H1 (cell line): ENCODE data around the gene OR52E8. TPM values are rescaled to one million over a fixed set of nuclear protein-coding genes. Genes with fewer than 3 reads are reported as not detected.

Experiments used
- ASH2L ChIP-seq: fragments of 200-600, 300-600 bp; sonication (generic); IDR thresholded peaks from one replicate; pipeline ENCODE4 v1.7.1; 2017; ENCODE audit warnings: low read length
- ATF3 ChIP-seq: IDR thresholded peaks from 2 replicates; pipeline ENCODE4 v1.6.1; 2011; ENCODE audit warnings: low read depth, mild to moderate bottlenecking, low read length; ENCODE audit not compliant: insufficient read depth
- BACH1 ChIP-seq: IDR thresholded peaks from 2 replicates; pipeline ENCODE4 v1.6.1; 2012; ENCODE audit warnings: low read length, improper control_type of control experiment
- CREB1 ChIP-seq: IDR thresholded peaks from 2 replicates; pipeline ENCODE4 v1.6.1; 2012; ENCODE audit warnings: inconsistent platforms
- CTCF ChIP-seq, 3 experiments: IDR thresholded peaks; 1 replicate in 2 of 3; 2 replicates in 1 of 3; pipeline versions ENCODE4 v1.5.1 to v1.6.1; 2011; ENCODE audit warnings: low read length in 3 of 3, mild to moderate bottlenecking in 3 of 3, inconsistent platforms in 2 of 3, low read depth in 1 of 3, moderate library complexity in 1 of 3; ENCODE audit not compliant: insufficient read depth in 1 of 3; ENCODE audit errors: control extremely low read depth in 1 of 3
- EGR1 ChIP-seq: IDR thresholded peaks from 2 replicates; pipeline ENCODE4 v1.6.1; 2011; ENCODE audit warnings: low read depth, low read length, borderline replicate concordance
- GTF2F1 ChIP-seq: IDR thresholded peaks from 2 replicates; pipeline ENCODE4 v1.6.1; 2012; ENCODE audit warnings: low read depth, low read length, improper control_type of control experiment, borderline replicate concordance
- HDAC6 ChIP-seq: IDR thresholded peaks from one replicate; pipeline ENCODE4 v1.7.1; 2012; ENCODE audit warnings: low read depth, mild to moderate bottlenecking, inconsistent platforms, low read length, moderate library complexity
- KDM5A ChIP-seq: fragments of 200-600 bp; IDR thresholded peaks from 2 replicates; pipeline ENCODE4 v1.7.1; 2012; ENCODE audit warnings: mild to moderate bottlenecking, low read length, inconsistent platforms, mixed read lengths
- MAFK ChIP-seq: IDR thresholded peaks from 2 replicates; pipeline ENCODE4 v1.6.1; 2012; ENCODE audit warnings: low read depth, mild to moderate bottlenecking, improper control_type of control experiment, low read length
- MAX ChIP-seq: IDR thresholded peaks from 2 replicates; pipeline ENCODE4 v1.6.1; 2012; ENCODE audit warnings: inconsistent platforms
- PHF8 ChIP-seq: fragments of 200-600 bp; sonication (generic); conservative IDR thresholded peaks from 2 replicates; pipeline ENCODE4 v1.7.1; 2012; ENCODE audit warnings: low read depth, mild to moderate bottlenecking, inconsistent platforms, low read length, moderate library complexity
- POLR2A ChIP-seq, 2 experiments: IDR thresholded peaks; 1 replicate in 1 of 2; 2 replicates in 1 of 2; pipeline ENCODE4 v1.6.1; 2011; ENCODE audit warnings: low read depth in 2 of 2, low read length in 2 of 2, mild to moderate bottlenecking in 2 of 2; ENCODE audit errors: control extremely low read depth in 1 of 2
- RAD21 ChIP-seq, 2 experiments: IDR thresholded peaks in 1 of 2; conservative IDR thresholded peaks in 1 of 2; 2 replicates each; pipeline ENCODE4 v1.6.1; 2011; ENCODE audit warnings: low read depth in 2 of 2, low read length in 2 of 2, improper control_type of control experiment in 1 of 2, inconsistent platforms in 1 of 2, mild to moderate bottlenecking in 1 of 2, moderate library complexity in 1 of 2
- RBBP5 ChIP-seq: IDR thresholded peaks from 2 replicates; pipeline ENCODE4 v1.7.1; 2012; ENCODE audit warnings: low read depth, mild to moderate bottlenecking, inconsistent platforms, low read length, moderate library complexity, borderline replicate concordance
- SAP30 ChIP-seq: fragments of 300-600 bp; sonication (generic); IDR thresholded peaks from 2 replicates; pipeline ENCODE4 v1.7.1; 2012; ENCODE audit warnings: low read length, moderate library complexity, mild to moderate bottlenecking, inconsistent platforms; ENCODE audit not compliant: insufficient read depth, insufficient replicate concordance
- SIX5 ChIP-seq: IDR thresholded peaks from 2 replicates; pipeline ENCODE4 v1.6.1; 2011; ENCODE audit warnings: mild to moderate bottlenecking, low read depth, low read length
- SP2 ChIP-seq: IDR thresholded peaks from 2 replicates; pipeline ENCODE4 v1.6.1; 2012; ENCODE audit warnings: mild to moderate bottlenecking, low read length, inconsistent platforms
- TAF7 ChIP-seq: optimal IDR thresholded peaks from 2 replicates; pipeline ENCODE3; 2011; ENCODE audit warnings: low read depth, mild to moderate bottlenecking, inconsistent platforms, low read length, moderate library complexity, borderline replicate concordance
- TEAD4 ChIP-seq: IDR thresholded peaks from 2 replicates; pipeline ENCODE4 v1.6.1; 2012; ENCODE audit warnings: low read depth, low read length, inconsistent platforms, mixed read lengths
- USF2 ChIP-seq: IDR thresholded peaks from 2 replicates; pipeline ENCODE4 v1.6.1; 2011; ENCODE audit warnings: low read length, improper control_type of control experiment
- polyA plus RNA-seq, 7 experiments: library from polyadenylated mRNA; depleted of rRNA in 3 of 7; stranded (reverse) in 5 of 7; unstranded in 2 of 7; fragments of >200 nt in 5 of 7; fragments of 200-250 nt in 2 of 7; gene quantifications; 1 replicate in 5 of 7; 2 replicates in 1 of 7; 4 replicates in 1 of 7; pipeline versions ENCODE4 v1.2.1 to v1.2.3, GENCODE V29; 2011 to 2013; ENCODE audit warnings: missing spikeins in 2 of 7, mixed read lengths in 2 of 7
- total RNA-seq: library from RNA; stranded (reverse); fragmentation: NEBNext Ultra II Directional; extraction: Animal tissue kit (Norgen Biotek cat#: 25700); gene quantifications from 2 replicates; pipeline ENCODE4 v1.2.1, GENCODE V29; 2021

OR52E8 gene
- total and polyA plus RNA-seq, 2 of the 8 experiments (the other 6 are each of a cell fraction or from before 2014, with no cell fraction given) = not detected

- TF ChIP-seq SAP30 = no peak
- no peak for TF ChIP-seq GTF2F1
- TF ChIP-seq PHF8 = peak; percentile 44; the same call in 1 of the 2 replicates
- TF ChIP-seq BACH1 = no peak; the same call in none of the 2 replicates
- TF ChIP-seq TEAD4 = no peak
- TF ChIP-seq TAF7 = peak; percentile 35
- no peak for TF ChIP-seq ATF3
- TF ChIP-seq MAX = no peak; the same call in 1 of the 2 replicates
- TF ChIP-seq CTCF (IDR thresholded peaks at IDR 0.05; ENCODE audit: control extremely low read depth in 1 of 3, insufficient read depth in 1 of 3, low read depth in 1 of 3, low read length in 3 of 3) = peak; percentile 71 to 93 (median 76)
- no peak for TF ChIP-seq MAFK
- no peak for TF ChIP-seq SIX5
- no peak for TF ChIP-seq RBBP5
- peak; percentile 95 for TF ChIP-seq KDM5A
- peak; percentile 94 to 95 for TF ChIP-seq RAD21 (IDR thresholded peaks at IDR 0.05 in 1 of 2, conservative IDR thresholded peaks at IDR 0.05 in 1 of 2; ENCODE audit: low read depth in 2 of 2, low read length in 2 of 2)
- no peak for TF ChIP-seq POLR2A (IDR thresholded peaks at IDR 0.05; ENCODE audit: control extremely low read depth in 1 of 2, low read depth in 2 of 2, low read length in 2 of 2)
- TF ChIP-seq ASH2L = peak; percentile 76
- TF ChIP-seq USF2 = no peak
- TF ChIP-seq SP2 = no peak
- TF ChIP-seq EGR1 = no peak
- TF ChIP-seq CREB1 = peak; percentile 82
- TF ChIP-seq HDAC6 = no peak
These were observed 48.9 kb downstream of the OR52E8 start, which contains the start of gene OR52N2 (continued) for GRCh38 chr11:5808500-5809121.
